ENCODE results near the gene COPZ1. TPM values are rescaled to one million over a fixed set of nuclear protein-coding genes. Genes with fewer than 3 reads are reported as not detected.

The COPZ1 gene
- total and polyA plus RNA-seq, 2 experiments from 2014 or later: 149 to 170 TPM

DNA sequence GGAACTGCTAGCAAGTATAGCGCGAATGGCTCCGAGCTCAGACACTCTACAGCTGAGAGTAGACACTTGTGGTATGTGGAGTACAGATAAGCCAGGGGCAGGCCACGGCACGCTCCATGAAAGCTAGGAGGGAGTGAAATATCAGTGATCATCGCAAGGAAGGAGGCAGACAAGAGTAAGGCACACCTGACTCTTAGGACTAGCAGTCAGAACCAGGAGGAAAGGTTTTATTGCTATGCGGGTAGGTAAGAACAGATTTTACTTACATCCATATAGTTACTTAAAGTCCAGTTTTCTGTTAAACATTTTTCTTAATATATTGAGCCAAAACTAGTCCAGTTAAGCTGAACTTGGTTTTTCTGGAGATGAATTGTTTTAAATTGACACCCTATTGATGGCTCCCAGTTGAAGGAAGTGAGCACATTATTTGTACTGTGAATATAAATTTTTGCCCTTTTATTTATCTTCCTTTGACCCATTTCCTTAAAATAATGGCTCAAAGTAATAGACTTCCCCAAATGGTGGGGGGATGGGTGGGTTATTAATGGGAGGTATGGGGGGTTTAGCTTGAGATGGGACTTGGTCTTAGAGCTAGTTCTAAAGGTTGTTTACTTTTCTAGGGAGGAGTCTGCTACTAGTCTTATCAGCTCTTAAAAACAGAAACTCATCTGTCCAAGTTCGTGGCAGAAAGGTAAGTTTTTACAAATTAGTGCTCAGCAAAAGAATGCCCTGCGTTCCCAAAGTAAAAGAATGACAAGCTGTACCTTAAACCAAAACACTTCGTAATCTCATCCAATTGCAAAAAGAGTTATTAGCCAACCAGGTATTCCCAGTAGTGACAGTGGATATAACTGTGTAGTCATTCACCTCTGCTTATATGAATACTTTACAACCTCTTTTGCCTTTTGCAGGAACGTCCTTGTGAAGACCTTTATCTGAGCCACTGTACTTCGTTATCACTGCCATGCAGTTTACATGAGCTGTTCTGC, 38.6 kb upstream of the COPZ1 start:
- DNase-seq: no peak
- in situ Hi-C loops (cut with MboI): no loop called here
- TF ChIP-seq EZH2phosphoT487 (IDR thresholded peaks at IDR 0.05; ENCODE audit: insufficient read depth, low read depth): no peak

DNA sequence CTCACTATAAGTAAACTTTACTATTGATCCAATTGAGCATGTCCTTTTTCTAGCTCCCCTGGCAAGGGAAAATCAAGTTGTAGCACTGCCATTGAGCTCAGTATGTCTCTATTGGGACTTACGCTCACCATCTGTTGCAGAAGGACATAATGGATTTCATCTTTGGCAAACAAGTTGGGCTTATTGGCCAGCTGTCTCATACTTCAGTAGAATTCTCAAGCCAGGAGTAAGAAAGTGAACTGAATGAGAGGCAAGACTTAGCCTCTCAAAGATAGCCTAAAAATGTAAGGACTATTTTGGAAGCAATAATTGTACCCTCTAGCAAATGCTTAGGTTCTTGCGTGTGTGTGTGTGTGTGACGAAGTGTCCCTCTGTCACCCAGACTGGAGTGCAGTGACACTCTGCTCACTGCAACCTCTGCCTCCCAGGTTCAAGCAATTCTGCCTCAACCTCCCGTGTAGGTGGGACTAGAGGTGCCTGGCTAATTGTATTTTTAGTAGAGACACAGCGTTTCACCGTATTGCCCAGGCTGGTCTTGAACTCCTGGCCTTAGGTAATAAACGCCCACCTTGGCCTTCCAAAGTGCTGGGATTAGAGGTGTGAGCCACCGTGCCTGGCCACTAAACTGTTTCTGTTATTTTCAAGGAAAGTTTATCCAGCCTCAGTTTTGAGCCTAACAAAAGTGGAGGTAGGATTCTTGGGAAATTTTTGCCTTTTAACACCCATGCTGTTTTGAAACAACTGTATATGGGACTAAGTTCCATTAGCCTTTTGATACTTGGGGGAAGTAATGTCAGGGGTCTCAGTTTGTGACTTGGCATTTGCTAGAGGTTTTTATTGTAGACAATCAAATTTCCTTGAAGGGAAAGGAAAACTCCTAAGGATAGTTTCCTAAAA, 37.4 kb upstream of the COPZ1 start:
- peak; percentile 7 for DNase-seq

More for the DNA sequence above, 38.6 kb upstream of the COPZ1 start:
- 87 to 88% methylated on average over 12 of the region's 12 CpGs for WGBS, 2 experiments (ENCODE audit: low coverage in 1 of 2, low lambda C conversion rate in 2 of 2, missing lambda C conversion rate in 2 of 2)
- Histone ChIP-seq H3K79me2 (ENCODE audit: insufficient read depth) (peaks cover 42% of the 10 kb centered on the region), H4K20me1 (ENCODE audit: insufficient read depth) (peaks cover 41% of the 10 kb centered on the region), H3K4me2 (ENCODE audit: unreplicated experiment) (no peak overlapping the region), H2AFZ (no peak overlapping the region), H3K4me1 (ENCODE audit: insufficient read depth) (peaks cover 16% of the 10 kb centered on the region), H3K36me3 (ENCODE audit: low read depth) (peaks cover 64% of the 10 kb centered on the region), H3K4me3 (no peak overlapping the region), H3K9me3 (ENCODE audit: low read depth) (no peaks in the 10 kb centered on the region), H3K27ac (0 out of 2 replicates have a peak overlapping the region, but pooled peaks have one; percentile 10), H3F3A (ENCODE audit: insufficient read depth) (peaks cover 99% of the 10 kb centered on the region), H3K27me3 (replicated peaks; ENCODE audit: insufficient read depth) (no peaks in the 10 kb centered on the region), H3K9me2 (ENCODE audit: insufficient read depth) (no peaks in the 10 kb centered on the region), H3K9ac (peak overlapping the region; percentile 4; the same call in 1 of the 2 replicates)

DNA sequence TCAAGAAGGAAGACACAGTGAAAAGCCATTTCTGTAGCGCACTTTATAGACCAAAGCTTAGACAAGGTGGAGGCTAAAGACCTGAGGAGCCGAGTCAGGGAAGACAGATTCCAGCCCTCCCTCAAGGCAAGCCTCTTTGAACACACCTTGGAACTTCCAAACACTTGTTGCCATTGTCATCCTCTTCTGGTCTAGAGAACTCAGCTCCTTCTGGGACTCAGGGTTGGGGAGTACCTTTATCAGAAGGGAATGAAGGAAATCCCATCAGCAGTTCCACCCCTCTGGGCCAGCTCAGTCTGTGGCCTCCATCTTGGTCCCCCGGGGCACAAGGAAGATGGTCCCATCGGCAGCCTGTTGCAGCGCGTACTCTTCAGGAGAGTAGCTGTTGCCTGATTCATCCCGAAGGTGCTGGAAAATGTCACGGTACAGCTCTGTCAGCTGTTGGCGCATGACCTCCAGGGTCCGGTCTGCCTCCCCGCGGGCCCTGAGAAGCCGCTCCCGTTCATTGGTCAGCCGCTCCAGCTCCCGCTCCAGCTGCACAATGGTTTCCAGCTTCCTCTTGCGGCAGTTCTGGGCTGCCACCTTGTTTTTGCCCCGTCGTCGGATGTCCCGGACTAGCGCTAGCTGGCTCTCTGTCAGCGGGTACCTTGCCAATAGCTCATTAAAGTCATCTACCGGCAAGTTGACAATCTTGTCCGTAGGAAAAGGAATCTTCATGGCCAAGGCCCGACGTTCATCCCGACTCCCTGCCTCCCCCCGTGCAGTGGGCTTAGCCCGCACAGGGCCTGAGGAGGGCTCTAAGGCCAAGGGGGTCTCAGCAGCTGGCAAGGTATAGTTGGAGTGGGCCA, 32.6 kb upstream of the COPZ1 start:
- no peak overlapping the region for H2AFZ ChIP-seq
- no peaks in the 10 kb centered on the region for H3K9me2 ChIP-seq (ENCODE audit: insufficient read depth)
- no peak overlapping the region for H3K4me2 ChIP-seq (ENCODE audit: unreplicated experiment)
- DNase-seq: no peak
- H3F3A ChIP-seq (ENCODE audit: insufficient read depth): peaks cover 39% of the 10 kb centered on the region
- no peak for TF ChIP-seq EZH2 (IDR thresholded peaks at IDR 0.05; ENCODE audit: insufficient read depth, poor library complexity, severe bottlenecking)
- no peak for TF ChIP-seq EZH2phosphoT487 (IDR thresholded peaks at IDR 0.05; ENCODE audit: insufficient read depth, low read depth)
- in situ Hi-C loops (cut with MboI): no loop called here
- H3K4me1 ChIP-seq (ENCODE audit: insufficient read depth): no peaks in the 10 kb centered on the region
- 75% methylated on average over 30 of the region's 30 CpGs for WGBS, 2 experiments (ENCODE audit: low coverage in 1 of 2, low lambda C conversion rate in 2 of 2, missing lambda C conversion rate in 2 of 2)
- H3K9ac ChIP-seq: no peak overlapping the region
- no peak overlapping the region for H3K4me3 ChIP-seq
- no peaks in the 10 kb centered on the region for H3K27me3 ChIP-seq (replicated peaks; ENCODE audit: insufficient read depth)
- peaks cover 10% of the 10 kb centered on the region for H3K36me3 ChIP-seq (ENCODE audit: low read depth)
- no peaks in the 10 kb centered on the region for H3K9me3 ChIP-seq (ENCODE audit: low read depth)
- H3K79me2 ChIP-seq (ENCODE audit: insufficient read depth): no peaks in the 10 kb centered on the region
- H4K20me1 ChIP-seq (ENCODE audit: insufficient read depth): no peaks in the 10 kb centered on the region
- no peak overlapping the region for H3K27ac ChIP-seq

More for the DNA sequence above, 37.4 kb upstream of the COPZ1 start:
- Histone ChIP-seq H3K27me3 (replicated peaks; ENCODE audit: insufficient read depth) (no peaks in the 10 kb centered on the region), H2AFZ (no peak overlapping the region), H3F3A (ENCODE audit: insufficient read depth) (peaks cover 87% of the 10 kb centered on the region), H3K79me2 (ENCODE audit: insufficient read depth) (peaks cover 30% of the 10 kb centered on the region), H3K9me3 (ENCODE audit: low read depth) (no peaks in the 10 kb centered on the region), H3K4me3 (no peak overlapping the region), H3K4me2 (ENCODE audit: unreplicated experiment) (no peak overlapping the region), H3K4me1 (ENCODE audit: insufficient read depth) (peaks cover 16% of the 10 kb centered on the region), H3K9me2 (ENCODE audit: insufficient read depth) (no peaks in the 10 kb centered on the region), H3K36me3 (ENCODE audit: low read depth) (peaks cover 52% of the 10 kb centered on the region), H4K20me1 (ENCODE audit: insufficient read depth) (peaks cover 31% of the 10 kb centered on the region), H3K9ac (no peak overlapping the region), H3K27ac (no peak overlapping the region)
- TF ChIP-seq EZH2 (IDR thresholded peaks at IDR 0.05; ENCODE audit: insufficient read depth, poor library complexity, severe bottlenecking) (no peak), EZH2phosphoT487 (IDR thresholded peaks at IDR 0.05; ENCODE audit: insufficient read depth, low read depth) (no peak)
- 58 to 67% methylated on average over 8 of the region's 8 CpGs for WGBS, 2 experiments (ENCODE audit: low coverage in 1 of 2, low lambda C conversion rate in 2 of 2, missing lambda C conversion rate in 2 of 2)
- in situ Hi-C loops (cut with MboI): no loop called here

DNA sequence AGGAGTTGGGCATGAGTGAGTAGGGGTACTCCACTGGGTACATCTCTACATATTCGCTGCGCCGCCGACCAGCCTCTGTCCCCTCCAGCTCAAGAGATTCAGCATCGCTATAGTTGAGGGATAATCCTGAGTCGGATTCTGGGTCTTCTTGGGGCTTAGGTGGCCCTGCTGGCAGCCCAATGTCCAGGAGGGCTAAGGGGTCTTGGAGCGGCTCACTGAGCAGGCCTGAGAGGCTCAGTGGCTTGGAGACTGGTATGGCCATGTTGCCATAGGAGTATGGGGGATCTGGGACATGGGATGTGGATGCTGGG, 32.0 kb upstream of the COPZ1 start:
- no peak for TF ChIP-seq EZH2 (IDR thresholded peaks at IDR 0.05; ENCODE audit: insufficient read depth, poor library complexity, severe bottlenecking)
- TF ChIP-seq EZH2phosphoT487 (IDR thresholded peaks at IDR 0.05; ENCODE audit: insufficient read depth, low read depth): no peak
- 95 to 97% methylated on average over 7 of the region's 7 CpGs for WGBS, 2 experiments (ENCODE audit: low coverage in 1 of 2, low lambda C conversion rate in 2 of 2, missing lambda C conversion rate in 2 of 2)
- H3K9me2 ChIP-seq (ENCODE audit: insufficient read depth): no peaks in the 10 kb centered on the region
- no peak overlapping the region for H3K4me3 ChIP-seq
- no peaks in the 10 kb centered on the region for H3K27me3 ChIP-seq (replicated peaks; ENCODE audit: insufficient read depth)
- H3K79me2 ChIP-seq (ENCODE audit: insufficient read depth): no peaks in the 10 kb centered on the region
- in situ Hi-C loops (cut with MboI): no loop called here
- H3F3A ChIP-seq (ENCODE audit: insufficient read depth): peaks cover 33% of the 10 kb centered on the region
- H3K36me3 ChIP-seq (ENCODE audit: low read depth): peaks cover 4% of the 10 kb centered on the region; the same call in 1 of the 2 replicates
- no peak for DNase-seq
- no peaks in the 10 kb centered on the region for H3K4me1 ChIP-seq (ENCODE audit: insufficient read depth)
- no peak overlapping the region for H3K4me2 ChIP-seq (ENCODE audit: unreplicated experiment)
- no peak overlapping the region for H3K9ac ChIP-seq
- no peak overlapping the region for H3K27ac ChIP-seq
- H3K9me3 ChIP-seq (ENCODE audit: low read depth): no peaks in the 10 kb centered on the region
- no peaks in the 10 kb centered on the region for H4K20me1 ChIP-seq (ENCODE audit: insufficient read depth)
- H2AFZ ChIP-seq: no peak overlapping the region

Measured in GM23248 (cell line).